A549 (cell line): ENCODE measurements around the gene AFG3L2. TPM values are rescaled to one million over a fixed set of nuclear protein-coding genes. Genes with fewer than 3 reads are reported as not detected.

Experiments used
- ATAC-seq, 2 experiments: fragments of 200-7000 bp in 1 of 2; fragments of >200 bp in 1 of 2; cut with Nextera tagmentation in 1 of 2; cut with Tn5 transposase in 1 of 2; 3 replicates each; pipeline versions ENCODE4 v1.8.0 to v1.9.1; 2018 to 2020; ENCODE audit warnings: mild to moderate bottlenecking in 1 of 2, moderate library complexity in 1 of 2
- CTCF ChIA-PET: fragments of 300-600 bp; sonication (Branson Sonifier 250); formaldehyde crosslinking; extraction: SDS; loops from one replicate; lab custom pipeline; 2021; ENCODE audit warnings: antibody characterized with exemption, inconsistent platforms; lab: Yijun Ruan, JAX
- POLR2A ChIA-PET: fragments of 350-600 bp; formaldehyde crosslinking; extraction: SDS; loops from one replicate; lab custom pipeline; 2021; ENCODE audit warnings: antibody characterized with exemption, inconsistent platforms; lab: Yijun Ruan, JAX
- DNase-seq, 2 experiments: peaks; one replicate each; pipeline versions ENCODE4 v3.0.0 to v3.0.0-alpha.2; 2011 to 2016; ENCODE audit warnings: low read depth in 1 of 2, low spot score in 1 of 2
- FAIRE-seq: peaks from 2 replicates; lab custom pipeline; 2011; peaks lifted over from hg19 to GRCh38; lab: Jason Lieb, UNC
- H3K27ac ChIP-seq, 2 experiments: fragments of >200 bp; sonication (Bioruptor Twin); formaldehyde crosslinking; 3 replicates each; pipeline ENCODE4 v1.5.1; 2016 to 2017
- H3K4me1 ChIP-seq: fragments of >200 bp; sonication (Bioruptor Twin); formaldehyde crosslinking; 3 replicates; pipeline ENCODE4 v1.6.1; 2016
- H3K4me2 ChIP-seq: fragments of >200 bp; sonication (Bioruptor Twin); formaldehyde crosslinking; 3 replicates; pipeline ENCODE4 v1.6.1; 2016
- H3K4me3 ChIP-seq: fragments of >200 bp; sonication (Bioruptor Twin); formaldehyde crosslinking; 3 replicates; pipeline ENCODE4 v1.5.1; 2016
- H3K9me3 ChIP-seq: fragments of >200 bp; sonication (Bioruptor Twin); formaldehyde crosslinking; 3 replicates; pipeline ENCODE4 v1.6.1; 2016
- CBX2 ChIP-seq: fragments of 200-600 bp; sonication (generic); IDR thresholded peaks from 2 replicates; pipeline ENCODE4 v1.6.1; 2016; ENCODE audit warnings: low read depth, mild to moderate bottlenecking, borderline replicate concordance
- CEBPB ChIP-seq, 2 experiments: fragments of >200 bp in 1 of 2; sonication (Bioruptor Twin) in 1 of 2; formaldehyde crosslinking in 1 of 2; IDR thresholded peaks; 2 replicates each; pipeline ENCODE4 v1.6.1; 2012 to 2016
- FOSL2 ChIP-seq, 2 experiments: fragments of 450-650 bp in 1 of 2; fragments of >200 bp in 1 of 2; sonication (Bioruptor Twin) in 1 of 2; formaldehyde crosslinking; IDR thresholded peaks; 2 replicates each; pipeline versions ENCODE4 v1.5.0 to v1.6.1; 2016 to 2020; ENCODE audit warnings: mild to moderate bottlenecking in 1 of 2, moderate library complexity in 1 of 2
- HEYL ChIP-seq: fragments of 250-450 bp; sonication (Bioruptor Pico); IDR thresholded peaks from 2 replicates; pipeline ENCODE4 v1.8.0; 2021; ENCODE audit warnings: mild to moderate bottlenecking, moderate library complexity
- JUNB ChIP-seq: fragments of >200 bp; sonication (Bioruptor Twin); formaldehyde crosslinking; IDR thresholded peaks from 2 replicates; pipeline ENCODE4 v1.6.1; 2016
- NFE2L2 ChIP-seq: fragments of 150-350 bp; conservative IDR thresholded peaks from 2 replicates; pipeline ENCODE4 v1.6.1; 2014; ENCODE audit warnings: low read length
- NPAS2 ChIP-seq: fragments of 250-450 bp; sonication (Bioruptor Pico); IDR thresholded peaks from 2 replicates; pipeline ENCODE4 v1.8.0; 2022; ENCODE audit warnings: mild to moderate bottlenecking, moderate library complexity, borderline replicate concordance
- RAD21 ChIP-seq, 2 experiments: fragments of >200 bp in 1 of 2; sonication (Bioruptor Twin) in 1 of 2; formaldehyde crosslinking in 1 of 2; IDR thresholded peaks in 1 of 2; conservative IDR thresholded peaks in 1 of 2; 2 replicates in 1 of 2; 3 replicates in 1 of 2; pipeline ENCODE4 v1.6.1; 2012 to 2018; ENCODE audit warnings: inconsistent platforms in 1 of 2
- RCOR1 ChIP-seq: fragments of 150-350 bp; IDR thresholded peaks from 2 replicates; pipeline ENCODE4 v1.6.1; 2014; ENCODE audit warnings: antibody characterized with exemption, low read length, low read depth
- RNF2 ChIP-seq: fragments of 200-600 bp; sonication (generic); IDR thresholded peaks from 2 replicates; pipeline ENCODE4 v1.6.1; 2016; ENCODE audit warnings: low read depth, mild to moderate bottlenecking, antibody characterized with exemption, moderate library complexity, borderline replicate concordance
- SMC3 ChIP-seq: fragments of >200 bp; sonication (Bioruptor Twin); formaldehyde crosslinking; IDR thresholded peaks from 3 replicates; pipeline ENCODE4 v1.6.1; 2018; ENCODE audit warnings: inconsistent platforms
- TFCP2L1 ChIP-seq: fragments of 250-450 bp; sonication (Bioruptor Pico); IDR thresholded peaks from 2 replicates; pipeline ENCODE4 v1.5.0; 2021; ENCODE audit warnings: mild to moderate bottlenecking
- ZFP36 ChIP-seq: fragments of 450-650 bp; IDR thresholded peaks from 2 replicates; pipeline ENCODE4 v1.6.1; 2014; ENCODE audit warnings: borderline replicate concordance; ENCODE audit not compliant: partially characterized antibody
- ZNF302 ChIP-seq: fragments of 250-450 bp; sonication (Bioruptor Pico); IDR thresholded peaks from 2 replicates; pipeline ENCODE4 v1.9.0; 2021; ENCODE audit warnings: inconsistent platforms, mild to moderate bottlenecking, moderate library complexity
- WGBS: methylation state at CpG from one replicate; pipeline ENCODE4 v1.1.6; 2017; ENCODE audit errors: missing lambda C conversion rate; 5-methylcytosine and 5-hydroxymethylcytosine counted together
- polyA plus RNA-seq, 4 experiments: library from polyadenylated mRNA; depleted of rRNA in 3 of 4; stranded (reverse); fragments of >200 nt; fragmentation: RNase III in 1 of 4; extraction: RNeasy Plus Mini Kit Qiagen cat#74134 plus additional on column Dnase treatment in 1 of 4; gene quantifications; 2 replicates in 3 of 4; 3 replicates in 1 of 4; pipeline ENCODE4 v1.2.3, GENCODE V29; 2011 to 2017
- TF ChIP-seq, protein P1 (sequence below): fragments of >200 bp; sonication (Bioruptor Twin); formaldehyde crosslinking; IDR thresholded peaks from 3 replicates; pipeline ENCODE4 v1.5.1; 2016
- TF ChIP-seq, protein P2 (sequence below): fragments of 450-650 bp; IDR thresholded peaks from 2 replicates; pipeline ENCODE4 v1.6.1; 2014; ENCODE audit warnings: antibody characterized with exemption

AFG3L2 gene
- polyA plus RNA-seq, 2 of the 4 experiments (the other 2 are of a cell fraction) = 33.7 to 56.4 TPM

DNA sequence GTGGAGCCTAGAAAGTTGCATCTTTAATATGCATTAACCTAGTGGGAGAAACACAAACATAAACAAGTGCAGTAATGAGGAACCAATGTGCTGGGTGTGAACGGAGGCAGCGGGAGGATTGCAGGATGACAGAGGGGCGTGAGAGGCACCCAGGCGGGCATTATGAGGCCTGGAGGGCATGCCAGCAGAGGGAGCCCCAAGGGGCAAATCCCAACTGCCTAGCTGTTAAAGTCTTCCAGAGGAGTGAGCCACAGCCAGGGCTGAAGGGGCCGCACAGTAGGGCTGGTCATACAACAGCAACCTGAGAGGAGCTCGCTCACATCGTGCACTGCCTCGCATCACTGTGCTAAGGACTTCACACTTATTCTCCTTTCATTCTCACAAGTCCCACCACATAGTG is 17.4 kb upstream of the AFG3L2 start (continued):
- TF ChIP-seq, protein P1, sequence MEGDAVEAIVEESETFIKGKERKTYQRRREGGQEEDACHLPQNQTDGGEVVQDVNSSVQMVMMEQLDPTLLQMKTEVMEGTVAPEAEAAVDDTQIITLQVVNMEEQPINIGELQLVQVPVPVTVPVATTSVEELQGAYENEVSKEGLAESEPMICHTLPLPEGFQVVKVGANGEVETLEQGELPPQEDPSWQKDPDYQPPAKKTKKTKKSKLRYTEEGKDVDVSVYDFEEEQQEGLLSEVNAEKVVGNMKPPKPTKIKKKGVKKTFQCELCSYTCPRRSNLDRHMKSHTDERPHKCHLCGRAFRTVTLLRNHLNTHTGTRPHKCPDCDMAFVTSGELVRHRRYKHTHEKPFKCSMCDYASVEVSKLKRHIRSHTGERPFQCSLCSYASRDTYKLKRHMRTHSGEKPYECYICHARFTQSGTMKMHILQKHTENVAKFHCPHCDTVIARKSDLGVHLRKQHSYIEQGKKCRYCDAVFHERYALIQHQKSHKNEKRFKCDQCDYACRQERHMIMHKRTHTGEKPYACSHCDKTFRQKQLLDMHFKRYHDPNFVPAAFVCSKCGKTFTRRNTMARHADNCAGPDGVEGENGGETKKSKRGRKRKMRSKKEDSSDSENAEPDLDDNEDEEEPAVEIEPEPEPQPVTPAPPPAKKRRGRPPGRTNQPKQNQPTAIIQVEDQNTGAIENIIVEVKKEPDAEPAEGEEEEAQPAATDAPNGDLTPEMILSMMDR = peak; percentile 50
- TF ChIP-seq CBX2 = no peak
- TF ChIP-seq, protein P2, sequence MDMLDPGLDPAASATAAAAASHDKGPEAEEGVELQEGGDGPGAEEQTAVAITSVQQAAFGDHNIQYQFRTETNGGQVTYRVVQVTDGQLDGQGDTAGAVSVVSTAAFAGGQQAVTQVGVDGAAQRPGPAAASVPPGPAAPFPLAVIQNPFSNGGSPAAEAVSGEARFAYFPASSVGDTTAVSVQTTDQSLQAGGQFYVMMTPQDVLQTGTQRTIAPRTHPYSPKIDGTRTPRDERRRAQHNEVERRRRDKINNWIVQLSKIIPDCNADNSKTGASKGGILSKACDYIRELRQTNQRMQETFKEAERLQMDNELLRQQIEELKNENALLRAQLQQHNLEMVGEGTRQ = no peak
- no peak for TF ChIP-seq RNF2

DNA sequence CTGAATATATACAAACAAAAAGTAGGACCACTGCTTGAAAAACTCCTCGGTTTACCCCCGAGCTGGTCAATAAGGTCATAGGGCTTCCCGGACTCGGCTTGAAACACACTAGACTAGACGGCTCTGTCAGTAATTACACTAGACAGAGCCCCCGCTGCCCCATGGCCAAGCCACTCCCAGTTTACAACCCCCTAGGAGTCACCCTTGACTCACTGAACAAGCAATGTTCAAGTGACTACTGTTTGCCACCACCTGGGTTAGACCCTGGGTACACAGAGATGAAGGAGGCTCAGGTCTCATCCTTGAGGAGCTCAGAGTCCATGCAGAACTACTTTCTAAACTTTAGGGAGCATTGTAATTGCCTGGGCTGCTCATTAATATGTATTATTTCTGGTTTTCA is 17.0 kb upstream of the AFG3L2 start:
- 13% methylated on average over 6 of the region's 6 CpGs for WGBS
- ATAC-seq (peak; percentile 58 to 78; a peak in 4 of 6 replicates), FAIRE-seq (no peak), DNase-seq (peak in 1 of 2 experiments; percentile 53)
- Histone ChIP-seq H3K4me2 (peak overlapping the region; percentile 54), H3K27ac (peak overlapping the region in 1 of 2 experiments; percentile 32; a peak in 1 of 6 replicates), H3K4me3 (no peak overlapping the region), H3K9me3 (no peaks in the 10 kb centered on the region), H3K4me1 (peaks cover 21% of the 10 kb centered on the region; the same call in 2 of the 3 replicates)
- ChIA-PET CTCF (interaction anchor here (0.8 to 8.7 kb wide), 9 partner anchors 9 to 540 kb away, joined by 3 to 98 read pairs (median 4); partner anchors contain the start of gene SPIRE1), POLR2A (interaction anchor here (0.6 to 1.3 kb wide), 3 partner anchors 14 to 53 kb away, joined by 3 to 4 read pairs (median 4); partner anchors contain the start of gene PRELID3A)
- TF ChIP-seq FOSL2 (IDR thresholded peaks at IDR 0.05) = no peak
- TF ChIP-seq FOSL2 (CRISPR knock-in tag; IDR thresholded peaks at IDR 0.05) = peak; percentile 55; the same call in 1 of the 2 replicates
- no peak for TF ChIP-seq NPAS2 (CRISPR knock-in tag)
- TF ChIP-seq RAD21 (conservative IDR thresholded peaks at IDR 0.05 in 1 of 2, IDR thresholded peaks at IDR 0.05 in 1 of 2) = no peak
- no peak for TF ChIP-seq ZNF302 (CRISPR knock-in tag)
- TF ChIP-seq JUNB = no peak
- no peak for TF ChIP-seq RCOR1
- no peak for TF ChIP-seq NFE2L2

DNA sequence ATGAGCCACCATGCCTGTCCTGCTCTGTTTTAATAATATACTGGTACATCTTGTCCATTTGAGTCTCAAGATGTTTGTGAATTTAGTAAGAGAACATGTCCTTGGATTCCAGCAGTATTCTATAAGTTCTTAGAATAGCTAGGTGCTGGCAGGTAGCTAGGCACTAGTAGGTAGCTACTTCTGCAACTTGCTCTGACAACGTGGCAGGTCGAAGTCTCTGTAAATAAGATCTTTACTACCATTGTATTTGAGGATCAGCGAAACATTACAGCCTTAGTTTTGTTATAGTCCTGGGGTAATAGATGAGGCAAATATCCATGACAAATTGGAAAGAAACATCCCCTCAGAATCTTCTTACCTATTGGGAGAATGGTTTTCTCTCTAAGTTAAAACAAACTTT is 16.5 kb upstream of the AFG3L2 start:
- H3K4me1 ChIP-seq = peaks cover 21% of the 10 kb centered on the region; the same call in 2 of the 3 replicates
- DNase-seq (no peak), ATAC-seq (no peak), FAIRE-seq (no peak)
- no peaks in the 10 kb centered on the region for H3K9me3 ChIP-seq
- no peak overlapping the region for H3K27ac ChIP-seq
- peak overlapping the region; percentile 54 for H3K4me2 ChIP-seq
- ChIA-PET POLR2A (interaction anchor here (0.6 to 1.3 kb wide), 3 partner anchors 14 to 53 kb away, joined by 3 to 4 read pairs (median 4); partner anchors contain the start of gene PRELID3A), CTCF (interaction anchor here (0.6 to 8.7 kb wide), 13 partner anchors 9 to 540 kb away, joined by 3 to 98 read pairs (median 4); partner anchors contain the start of gene SPIRE1)
- H3K4me3 ChIP-seq = no peak overlapping the region
- TF ChIP-seq FOSL2 (IDR thresholded peaks at IDR 0.05) (no peak), FOSL2 (CRISPR knock-in tag; IDR thresholded peaks at IDR 0.05) (no peak), HEYL (no peak), TFCP2L1 (no peak), ZFP36 (no peak)
- WGBS = 57% methylated on average over 3 of the region's 3 CpGs

DNA sequence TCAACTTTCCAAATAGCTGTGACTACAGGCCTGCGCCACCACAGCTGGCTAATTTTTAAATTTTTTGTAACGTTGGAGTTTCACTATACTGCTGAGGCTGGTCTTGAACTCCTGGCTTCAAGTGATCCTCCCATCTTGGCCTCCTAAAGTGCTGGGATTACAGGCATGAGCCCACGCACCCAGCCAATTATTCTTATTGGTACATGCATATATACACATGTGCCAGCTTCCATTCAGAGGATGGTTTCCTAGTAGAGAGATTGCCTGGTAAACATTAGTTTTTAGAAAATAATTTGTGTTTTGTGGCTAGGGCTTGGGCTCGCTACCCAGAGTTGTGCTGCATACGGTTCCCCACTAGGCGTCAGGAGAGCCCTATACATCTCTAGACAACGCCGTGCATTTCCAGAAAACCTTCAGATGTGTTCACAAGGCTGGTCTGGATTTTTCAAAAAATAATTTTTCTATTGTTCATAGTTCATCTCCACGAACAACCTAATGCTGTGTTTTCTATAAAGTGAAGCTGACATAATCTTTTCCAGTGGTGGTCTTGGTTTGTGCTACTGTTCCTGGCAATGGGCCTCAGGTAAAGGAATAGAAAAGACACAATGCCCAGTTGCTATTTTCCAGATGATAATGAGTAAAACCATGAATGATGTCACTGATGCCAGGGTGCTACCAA is 14.6 kb upstream of the AFG3L2 start:
- TF ChIP-seq RAD21 (conservative IDR thresholded peaks at IDR 0.05 in 1 of 2, IDR thresholded peaks at IDR 0.05 in 1 of 2) (peak; percentile 90 to 94), SMC3 (peak; percentile 85), CEBPB (IDR thresholded peaks at IDR 0.05) (no peak)
- TF ChIP-seq, protein P1 = peak; percentile 83
- DNase-seq = peak; percentile 46 to 53
- H3K4me3 ChIP-seq = no peak overlapping the region
- H3K27ac ChIP-seq = no peak overlapping the region
- CTCF ChIA-PET = interaction anchor here (0.5 to 8.7 kb wide), 41 partner anchors 10 to 1252 kb away, joined by 3 to 98 read pairs (median 4); partner anchors contain the start of genes AFG3L2, PRELID3A and SPIRE1
- 2% methylated on average over 9 of the region's 9 CpGs for WGBS
- peaks cover 19% of the 10 kb centered on the region; the same call in 2 of the 3 replicates for H3K4me1 ChIP-seq
- peak overlapping the region; percentile 34; the same call in 1 of the 3 replicates for H3K4me2 ChIP-seq
- peak; percentile 84 for ATAC-seq
- POLR2A ChIA-PET = no interaction called here
- H3K9me3 ChIP-seq = no peaks in the 10 kb centered on the region
- FAIRE-seq = no peak
